HUES48 (cell line): ENCODE measurements around the gene OGN.

ENCODE experiments used
- H3K27ac ChIP-seq: one replicate; pipeline ENCODE4 v1.7.0; 2013; ENCODE audit warnings: low read depth, low read length, inconsistent platforms
- H3K27me3 ChIP-seq: 2 replicates; pipeline ENCODE4 v1.6.1; 2013; ENCODE audit warnings: mild to moderate bottlenecking, low read length; ENCODE audit not compliant: control insufficient read depth, insufficient read depth
- H3K36me3 ChIP-seq: 2 replicates; pipeline ENCODE4 v1.6.1; 2013; ENCODE audit warnings: low read length; ENCODE audit not compliant: control insufficient read depth, insufficient read depth
- H3K4me1 ChIP-seq: 2 replicates; pipeline ENCODE4 v1.6.1; 2013; ENCODE audit warnings: mild to moderate bottlenecking, low read length; ENCODE audit not compliant: control insufficient read depth, insufficient read depth
- H3K4me3 ChIP-seq: 2 replicates; pipeline ENCODE4 v1.5.1; 2013; ENCODE audit warnings: mild to moderate bottlenecking, low read depth, low read length
- H3K9ac ChIP-seq: 2 replicates; pipeline ENCODE4 v1.6.1; 2013; ENCODE audit warnings: mild to moderate bottlenecking, low read depth, low read length, moderate library complexity
- H3K9me3 ChIP-seq: 2 replicates; pipeline ENCODE4 v1.6.1; 2013; ENCODE audit warnings: low read length; ENCODE audit not compliant: control insufficient read depth, insufficient read depth

Gene OGN

DNA sequence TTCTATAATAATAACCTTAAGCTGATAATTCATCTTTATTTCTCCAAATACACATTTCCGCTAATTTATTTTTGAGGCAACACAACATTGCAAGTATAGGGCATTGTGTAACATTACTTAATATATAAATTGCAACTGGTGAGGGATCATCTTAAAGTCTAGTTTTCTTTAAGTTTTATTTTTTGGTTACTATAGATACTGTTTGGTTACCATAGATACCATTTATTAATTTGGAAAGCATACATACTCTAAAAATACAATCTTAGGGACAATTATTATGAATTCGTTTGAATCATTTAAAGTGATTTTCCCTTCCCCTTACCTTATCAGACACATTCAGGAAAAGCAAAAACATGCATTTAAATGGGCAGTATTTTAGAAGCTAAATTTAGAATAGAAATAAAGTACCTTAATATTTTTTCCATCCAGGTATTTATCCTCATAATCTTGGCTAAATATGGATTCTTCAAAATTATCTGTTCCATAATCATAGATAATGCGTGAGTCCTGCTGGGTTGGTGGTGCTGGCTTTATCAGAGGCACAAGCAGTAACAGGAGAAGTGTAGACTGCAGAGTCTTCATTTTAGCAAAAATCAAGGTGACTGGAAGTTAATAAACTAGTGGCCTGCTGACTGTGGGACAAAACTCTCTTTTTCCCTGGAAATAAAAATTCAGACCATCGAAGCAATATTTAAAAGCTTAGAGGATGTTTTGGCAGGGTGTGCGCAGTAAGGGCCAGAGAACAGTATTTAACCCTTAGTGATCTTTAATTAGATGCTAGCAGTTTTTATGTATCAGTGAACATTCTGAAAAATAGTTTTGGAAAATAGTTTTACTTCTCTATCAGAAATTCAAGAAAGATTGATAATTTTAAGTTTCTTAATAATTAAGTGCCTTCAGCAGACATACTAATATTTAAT is 1.3 kb downstream of the OGN start:
- H3K4me1 ChIP-seq, result no peaks in the 10 kb centered on the region
- H3K27ac ChIP-seq, result no peak overlapping the region
- no peaks in the 10 kb centered on the region for H3K9me3 ChIP-seq
- no peak overlapping the region for H3K4me3 ChIP-seq
- no peaks in the 10 kb centered on the region for H3K27me3 ChIP-seq
- H3K9ac ChIP-seq, result no peak overlapping the region
- no peaks in the 10 kb centered on the region for H3K36me3 ChIP-seq

DNA sequence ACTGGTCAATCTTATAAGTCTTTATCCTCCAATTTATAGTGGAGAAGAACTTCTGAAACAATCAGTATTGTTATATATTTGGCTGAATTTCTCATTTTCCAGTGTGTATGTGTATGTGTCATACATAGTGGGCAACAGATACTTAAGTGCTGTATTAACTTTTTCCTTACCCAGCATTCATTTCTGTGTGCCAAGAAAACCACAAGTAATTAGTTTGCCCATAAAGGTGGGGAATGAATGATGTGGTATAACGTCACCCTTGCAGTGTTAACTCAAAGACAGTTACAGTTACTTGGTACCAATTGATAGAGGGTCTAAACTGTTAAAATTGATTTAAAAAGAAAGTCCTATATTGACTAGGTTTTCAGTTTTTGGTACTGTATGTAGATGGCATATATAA is 2.0 kb downstream of the OGN start:
- no peaks in the 10 kb centered on the region for H3K4me1 ChIP-seq
- no peaks in the 10 kb centered on the region for H3K36me3 ChIP-seq
- no peak overlapping the region for H3K4me3 ChIP-seq
- no peak overlapping the region for H3K27ac ChIP-seq
- H3K27me3 ChIP-seq, result no peaks in the 10 kb centered on the region
- H3K9me3 ChIP-seq, result no peaks in the 10 kb centered on the region
- H3K9ac ChIP-seq, result no peak overlapping the region

DNA sequence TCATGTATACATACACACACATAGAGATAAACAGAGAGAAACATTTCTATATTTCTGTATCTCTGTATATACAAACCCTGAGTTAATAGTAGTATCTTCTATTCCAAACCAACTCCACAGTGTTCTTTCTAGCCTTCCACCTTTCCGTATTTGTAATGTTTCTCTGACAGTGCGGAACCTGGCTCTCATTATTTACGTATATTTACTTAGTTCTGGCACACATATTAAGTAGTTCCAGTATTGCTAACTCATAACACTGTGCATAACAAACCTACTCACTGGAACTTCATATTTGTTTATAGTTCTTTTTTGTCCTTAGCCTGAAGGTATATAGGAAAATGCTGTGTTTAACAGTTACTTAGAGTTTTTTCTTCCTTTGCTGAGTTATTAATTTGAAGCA is 6.5 kb downstream of the OGN start:
- H3K4me3 ChIP-seq, result no peak overlapping the region
- no peak overlapping the region for H3K9ac ChIP-seq
- no peaks in the 10 kb centered on the region for H3K36me3 ChIP-seq
- no peak overlapping the region for H3K27ac ChIP-seq
- no peaks in the 10 kb centered on the region for H3K9me3 ChIP-seq
- no peaks in the 10 kb centered on the region for H3K27me3 ChIP-seq
- no peaks in the 10 kb centered on the region for H3K4me1 ChIP-seq

DNA sequence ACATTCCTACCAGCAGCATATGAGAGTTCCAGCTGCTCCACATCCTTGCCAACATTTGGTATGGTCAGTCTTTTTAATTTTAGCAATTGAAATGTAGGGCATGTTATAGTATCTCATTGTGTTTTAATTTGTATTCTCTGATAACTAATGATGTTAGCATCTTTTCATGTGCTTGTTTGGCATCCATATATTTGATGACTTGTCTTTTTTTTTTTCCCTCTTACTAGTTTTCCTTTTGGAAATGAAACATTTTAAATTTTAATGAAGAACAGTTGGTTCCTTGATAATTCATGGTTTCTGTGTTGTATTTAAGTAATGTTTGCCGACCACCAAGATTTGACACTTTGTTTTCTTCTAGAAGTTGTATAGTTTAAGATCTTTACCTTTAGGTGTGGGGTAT is 8.8 kb downstream of the OGN start:
- no peaks in the 10 kb centered on the region for H3K27me3 ChIP-seq
- no peaks in the 10 kb centered on the region for H3K36me3 ChIP-seq
- H3K4me3 ChIP-seq, result no peak overlapping the region
- no peak overlapping the region for H3K9ac ChIP-seq
- H3K27ac ChIP-seq, result no peak overlapping the region
- H3K4me1 ChIP-seq, result no peaks in the 10 kb centered on the region
- no peaks in the 10 kb centered on the region for H3K9me3 ChIP-seq

DNA sequence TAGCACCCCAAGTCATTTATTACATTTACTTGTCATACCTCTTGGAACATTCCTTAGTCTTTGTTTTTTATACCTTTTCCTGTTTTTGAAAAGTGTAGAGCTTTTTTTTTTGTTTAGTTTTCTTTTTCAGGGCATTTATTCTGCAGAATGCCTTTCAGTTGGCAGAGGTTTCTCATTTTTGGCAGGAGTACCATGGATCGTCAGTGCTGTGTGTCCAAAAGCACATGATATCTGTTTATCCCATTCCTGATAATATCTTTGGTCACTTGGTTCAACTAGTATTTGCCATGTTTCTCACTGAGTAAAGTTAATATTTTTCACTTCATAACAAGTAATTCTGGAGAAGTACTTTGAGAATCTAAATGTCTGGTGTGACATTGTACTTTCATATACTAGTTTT is 10.7 kb downstream of the OGN start:
- Histone ChIP-seq H3K9ac (no peak overlapping the region), H3K27ac (no peak overlapping the region), H3K4me3 (no peak overlapping the region), H3K36me3 (no peaks in the 10 kb centered on the region), H3K27me3 (no peaks in the 10 kb centered on the region), H3K9me3 (no peaks in the 10 kb centered on the region), H3K4me1 (no peaks in the 10 kb centered on the region)

DNA sequence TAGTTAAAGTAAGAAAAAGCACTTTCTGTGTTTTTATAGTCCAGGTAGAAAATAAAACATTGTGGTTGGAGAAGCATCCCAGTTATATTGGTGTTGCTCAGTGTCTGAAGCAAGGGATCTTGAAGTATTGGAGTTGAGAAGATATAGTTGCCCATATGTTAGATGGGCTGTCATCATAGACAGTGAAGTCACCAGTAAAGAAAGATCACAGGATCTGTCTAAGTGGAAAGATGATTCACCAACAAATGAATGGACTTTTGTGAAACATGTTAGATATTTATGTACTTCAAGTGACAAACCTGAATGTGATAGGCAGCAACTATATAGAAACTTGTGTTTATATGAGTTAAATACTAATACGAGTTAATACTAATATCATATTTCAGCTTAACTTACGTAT is 11.7 kb downstream of the OGN start:
- Histone ChIP-seq H3K4me1 (no peaks in the 10 kb centered on the region), H3K9me3 (no peaks in the 10 kb centered on the region), H3K36me3 (no peaks in the 10 kb centered on the region), H3K27ac (no peak overlapping the region), H3K4me3 (no peak overlapping the region), H3K27me3 (no peaks in the 10 kb centered on the region), H3K9ac (no peak overlapping the region)

DNA sequence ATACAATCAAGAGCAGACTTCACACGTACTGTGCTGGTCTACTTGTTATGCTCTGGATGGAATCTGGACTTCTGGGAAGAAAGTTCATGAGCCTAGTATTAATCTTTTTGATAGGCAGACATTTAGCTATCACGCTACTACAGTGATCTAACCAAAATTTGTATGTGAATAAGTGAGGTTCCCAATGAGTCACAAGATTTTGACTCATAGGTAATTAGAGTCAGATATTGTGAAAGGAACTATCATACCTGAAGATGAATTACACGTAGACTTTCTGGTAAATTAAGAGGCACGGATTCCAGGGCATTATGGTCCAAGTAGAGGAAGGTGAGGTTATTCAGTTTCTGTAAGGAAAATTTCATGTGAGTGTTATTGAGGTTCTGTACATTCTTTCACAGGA is 18.4 kb downstream of the OGN start:
- Histone ChIP-seq H3K27ac (no peak overlapping the region), H3K36me3 (no peaks in the 10 kb centered on the region), H3K4me3 (no peak overlapping the region)

DNA sequence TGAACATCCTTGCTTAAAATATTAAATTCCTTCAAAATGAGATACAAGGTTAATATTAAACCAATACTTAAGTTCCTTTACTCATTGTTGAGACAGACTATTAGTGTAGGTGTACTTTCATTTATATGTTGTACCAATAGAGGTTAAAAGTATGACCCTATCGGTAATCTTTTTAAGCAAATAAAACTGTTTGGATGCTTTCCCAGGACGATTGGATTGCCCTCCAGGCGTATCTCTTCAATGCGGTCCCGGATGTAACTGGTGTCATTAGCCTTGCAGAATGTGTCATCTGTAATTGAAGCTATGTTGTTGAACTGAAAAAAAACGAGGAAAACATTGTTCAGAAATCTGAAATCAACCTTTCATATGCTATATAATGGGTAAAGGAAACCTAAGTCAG is 18.9 kb downstream of the OGN start:
- Histone ChIP-seq H3K27ac (no peak overlapping the region), H3K27me3 (no peaks in the 10 kb centered on the region), H3K9ac (no peak overlapping the region), H3K9me3 (no peaks in the 10 kb centered on the region), H3K36me3 (no peaks in the 10 kb centered on the region), H3K4me3 (no peak overlapping the region), H3K4me1 (peaks cover 3% of the 10 kb centered on the region; the same call in 1 of the 2 replicates)

More for the DNA sequence above, 18.4 kb downstream of the OGN start:
- H3K9ac ChIP-seq, result no peak overlapping the region
- H3K27me3 ChIP-seq, result no peaks in the 10 kb centered on the region
- H3K9me3 ChIP-seq, result no peaks in the 10 kb centered on the region
- H3K4me1 ChIP-seq, result no peaks in the 10 kb centered on the region

DNA sequence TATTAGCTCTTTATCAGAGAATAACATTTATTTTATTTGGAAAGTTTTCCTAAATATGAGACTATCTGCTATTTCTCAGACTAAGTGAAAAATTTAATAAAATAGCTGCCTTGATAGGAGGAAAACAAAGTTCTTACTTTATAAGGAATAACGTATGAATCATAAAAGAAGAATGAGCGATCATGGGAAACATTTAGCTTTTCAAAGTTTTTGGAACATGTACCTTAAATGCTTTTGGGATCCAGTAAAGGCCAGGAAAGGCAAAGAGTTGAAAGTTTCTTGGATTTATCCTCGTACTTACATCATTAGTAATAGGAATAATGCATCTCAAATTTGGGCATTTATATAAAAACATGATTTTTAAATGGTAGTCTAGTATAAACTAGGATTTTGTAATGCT is 19.4 kb downstream of the OGN start:
- no peaks in the 10 kb centered on the region for H3K36me3 ChIP-seq
- H3K9me3 ChIP-seq, result no peaks in the 10 kb centered on the region
- H3K4me1 ChIP-seq, result peaks cover 8% of the 10 kb centered on the region; the same call in 1 of the 2 replicates
- no peak overlapping the region for H3K4me3 ChIP-seq
- no peak overlapping the region for H3K27ac ChIP-seq
- no peaks in the 10 kb centered on the region for H3K27me3 ChIP-seq
- no peak overlapping the region for H3K9ac ChIP-seq

DNA sequence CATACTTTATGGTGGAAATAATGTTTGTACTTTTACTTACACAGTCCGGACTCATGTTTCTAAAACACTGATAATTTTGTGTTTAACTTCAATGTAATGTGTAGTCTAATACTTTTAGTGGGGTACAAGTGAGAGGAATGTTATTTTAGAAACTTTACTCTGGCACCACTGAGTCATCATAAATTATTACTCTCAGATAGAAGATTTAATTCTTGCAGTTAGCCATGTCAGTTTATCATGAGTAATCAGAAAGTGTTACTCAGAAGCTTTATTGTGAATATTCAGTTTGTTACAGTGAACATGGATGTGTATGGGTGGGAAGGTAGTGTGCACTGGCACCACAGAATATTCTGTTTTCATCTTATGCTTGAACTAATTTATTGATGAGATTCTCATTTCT is 20.0 kb downstream of the OGN start:
- Histone ChIP-seq H3K27me3 (no peaks in the 10 kb centered on the region), H3K27ac (no peak overlapping the region), H3K36me3 (no peaks in the 10 kb centered on the region), H3K9me3 (no peaks in the 10 kb centered on the region), H3K9ac (no peak overlapping the region), H3K4me3 (no peak overlapping the region), H3K4me1 (peaks cover 14% of the 10 kb centered on the region; the same call in 1 of the 2 replicates)

DNA sequence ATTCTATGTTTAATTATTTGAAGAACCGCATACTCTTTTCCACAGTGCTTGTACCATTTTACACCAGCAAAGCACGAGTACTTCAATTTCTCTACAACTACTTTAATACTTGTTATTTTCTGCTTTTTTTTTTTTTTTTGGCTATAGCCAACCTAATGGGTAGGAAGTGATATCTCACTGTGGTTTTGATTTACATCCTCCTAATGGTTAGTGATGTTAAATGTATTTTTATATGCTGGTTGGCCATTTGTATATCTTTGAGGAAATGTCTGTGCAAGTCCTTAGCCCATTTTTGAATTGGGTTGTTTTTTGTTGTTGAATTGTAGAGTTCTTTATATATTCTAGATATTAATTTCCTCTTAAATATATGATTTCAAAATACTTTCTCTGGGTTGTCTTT is 22.6 kb downstream of the OGN start:
- Histone ChIP-seq H3K9me3 (no peaks in the 10 kb centered on the region), H3K27ac (no peak overlapping the region), H3K4me1 (peaks cover 19% of the 10 kb centered on the region; the same call in 1 of the 2 replicates), H3K27me3 (no peaks in the 10 kb centered on the region), H3K36me3 (no peaks in the 10 kb centered on the region), H3K9ac (no peak overlapping the region), H3K4me3 (no peak overlapping the region)
